Left renal cortex interstitium (tissue), 4 donors: ENCODE data around the gene FHL1. TPM values are rescaled to one million over a fixed set of nuclear protein-coding genes. Genes with fewer than 3 reads are reported as not detected.
"Not testable (repeated sequence)": the region's sequence is repeated elsewhere in the genome, so short reads cannot be mapped to it uniquely, and the experiment has no call there.

Experiments
- DNase-seq, 4 donors: peaks; one replicate each; pipeline ENCODE4 v3.0.0-alpha.2; 2013; ENCODE audit warnings: low read depth in 4 of 4, low spot score in 2 of 4, missing footprints in 1 of 4
- polyA plus RNA-seq, 4 donors: library from polyadenylated mRNA; unstranded; fragments of 120-200 nt; gene quantifications; one replicate each; pipeline ENCODE4 v1.2.1, GENCODE V29; 2013; ENCODE audit not compliant: insufficient read length in 4 of 4

FHL1 gene
- 10 to 100 TPM; 54.1 to 61.2 (median 58.5) TPM for polyA plus RNA-seq

GRCh38 chrX:136147315-136147901, at the start of gene FHL1:
FHL1 (plus strand) TSS chrX:136147533.
- no peak for DNase-seq

GRCh38 chrX:136097871-136098805, 49.2 kb upstream of the FHL1 start:
- DNase-seq = no peak

GRCh38 chrX:136104936-136105335, 42.4 kb upstream of the FHL1 start:
- no peak for DNase-seq

- no peak for DNase-seq
These were observed 40.3 kb upstream of the FHL1 start for GRCh38 chrX:136106920-136107528.

- DNase-seq = not testable (repeated sequence)
These were observed 38.4 kb upstream of the FHL1 start for GRCh38 chrX:136108905-136109304.

GRCh38 chrX:136112286-136112685, 35.0 kb upstream of the FHL1 start:
- no peak for DNase-seq

- no peak for DNase-seq
These were observed 34.6 kb upstream of the FHL1 start for GRCh38 chrX:136112778-136113177.

GRCh38 chrX:136115126-136115903, 32.0 kb upstream of the FHL1 start:
- no peak for DNase-seq

- no peak for DNase-seq
These were observed 31.4 kb upstream of the FHL1 start for GRCh38 chrX:136115904-136116297.

- no peak for DNase-seq
These were observed 25.5 kb upstream of the FHL1 start for GRCh38 chrX:136121788-136122187.

GRCh38 chrX:136122207-136122606, 25.1 kb upstream of the FHL1 start:
- DNase-seq = no peak

GRCh38 chrX:136125106-136125505, 22.2 kb upstream of the FHL1 start:
- no peak for DNase-seq

- DNase-seq = no peak
These were observed 21.0 kb upstream of the FHL1 start for GRCh38 chrX:136126371-136126770.

- DNase-seq = no peak
These were observed 20.4 kb upstream of the FHL1 start for GRCh38 chrX:136126872-136127406.

GRCh38 chrX:136128743-136129142, 18.6 kb upstream of the FHL1 start:
- no peak for DNase-seq

- DNase-seq = no peak
These were observed 16.2 kb upstream of the FHL1 start for GRCh38 chrX:136130931-136131833.

GRCh38 chrX:136138939-136139338, 8.4 kb upstream of the FHL1 start:
- no peak for DNase-seq

GRCh38 chrX:136141569-136141968, 5.8 kb upstream of the FHL1 start:
- no peak for DNase-seq

GRCh38 chrX:136142592-136142991, 4.7 kb upstream of the FHL1 start:
- no peak for DNase-seq
